GM12878 (cell line): ENCODE results near the gene SPEG.

ENCODE experiments used
- GABPA ChIP-seq: IDR thresholded peaks from 2 replicates; pipeline ENCODE4 v1.6.1; 2014; ENCODE audit warnings: antibody characterized with exemption, low read depth, mild to moderate bottlenecking, inconsistent platforms
- HCFC1 ChIP-seq: fragments of 150-350 bp; IDR thresholded peaks from 2 replicates; pipeline ENCODE4 v1.6.1; 2014; ENCODE audit warnings: low read length
- NFIC ChIP-seq: IDR thresholded peaks from 2 replicates; pipeline ENCODE4 v1.6.1; 2012; ENCODE audit warnings: low read depth, mild to moderate bottlenecking, inconsistent platforms, low read length, moderate library complexity
- RAD21 ChIP-seq: IDR thresholded peaks from 2 replicates; pipeline ENCODE4 v1.6.1; 2011; ENCODE audit warnings: mild to moderate bottlenecking, low read depth, low read length, moderate library complexity; ENCODE audit not compliant: insufficient read depth
- RFX5 ChIP-seq: IDR thresholded peaks from 2 replicates; pipeline ENCODE4 v1.6.1; 2011; ENCODE audit warnings: low read depth, low read length, improper control_type of control experiment
- TCF3 ChIP-seq: IDR thresholded peaks from 2 replicates; pipeline ENCODE4 v1.6.1; 2012; ENCODE audit warnings: low read depth, mild to moderate bottlenecking, low read length, borderline replicate concordance; ENCODE audit not compliant: insufficient read depth

- no peak for TF ChIP-seq NFIC
- no peak for TF ChIP-seq RFX5
- TF ChIP-seq TCF3, result no peak
- no peak for TF ChIP-seq HCFC1
- no peak for TF ChIP-seq GABPA
- no peak for TF ChIP-seq RAD21
Measured at GRCh38 chr2:219442256-219443015, 7.8 kb downstream of the SPEG start.
